ENCODE measurements around the gene PURA. TPM values are rescaled to one million over a fixed set of nuclear protein-coding genes. Genes with fewer than 3 reads are reported as not detected.

The PURA gene
- total RNA-seq, 1 experiment from 2014 or later: 3.6 TPM

GRCh38 chr5:140136624-140137023, 22.7 kb downstream of the PURA start:
- Histone ChIP-seq H3K4me2 (ENCODE audit: insufficient read depth, insufficient read length, low read length) (no peak overlapping the region), H2BK12ac (ENCODE audit: insufficient read length, low read depth, low read length) (no peak overlapping the region), H3K18ac (ENCODE audit: insufficient read length, low read depth, low read length) (no peak overlapping the region), H2BK20ac (ENCODE audit: low read depth, low read length, poor library complexity, severe bottlenecking) (no peak overlapping the region), H2AFZ (ENCODE audit: low read length) (no peak overlapping the region), H4K91ac (ENCODE audit: insufficient read length, low read depth, low read length) (no peak overlapping the region), H2BK15ac (ENCODE audit: low read depth, low read length) (no peak overlapping the region), H4K20me1 (ENCODE audit: control insufficient read depth, insufficient read depth, insufficient read length) (no peaks in the 10 kb centered on the region), H3K4me1 (ENCODE audit: insufficient read depth, low read length) (no peaks in the 10 kb centered on the region), H3K27me3 (ENCODE audit: insufficient read depth, low read length) (no peaks in the 10 kb centered on the region), H3K56ac (ENCODE audit: insufficient read length, low read depth, low read length) (no peak overlapping the region), H3K79me1 (ENCODE audit: insufficient read depth, low read depth, low read length, poor library complexity, severe bottlenecking) (no peaks in the 10 kb centered on the region), H3T11ph (ENCODE audit: low read length) (no peak overlapping the region), H2BK120ac (ENCODE audit: low read depth, low read length, poor library complexity, severe bottlenecking) (no peak overlapping the region), H3K14ac (ENCODE audit: insufficient read depth, low read length) (no peak overlapping the region), H3K79me2 (ENCODE audit: insufficient read depth, low read length) (no peaks in the 10 kb centered on the region), H3K4ac (ENCODE audit: low read depth, low read length) (no peak overlapping the region), H4K5ac (ENCODE audit: insufficient read length, low read depth, low read length) (no peak overlapping the region), H3K9ac (ENCODE audit: extremely low read depth, insufficient read length, low read length) (no peak overlapping the region), H4K8ac (replicated peaks; ENCODE audit: insufficient read length, low read depth, low read length) (no peak overlapping the region), H2BK5ac (ENCODE audit: insufficient read length, low read length) (no peak overlapping the region), H2AK5ac (ENCODE audit: insufficient read length, low read length) (no peak overlapping the region), H3K23ac (ENCODE audit: insufficient read length, low read depth, low read length) (no peak overlapping the region), H3K27ac (ENCODE audit: insufficient read length, low read depth, low read length) (no peak overlapping the region), H3K23me2 (ENCODE audit: insufficient read length, low read depth, low read length, poor library complexity, severe bottlenecking) (no peaks in the 10 kb centered on the region), H3K9me3 (ENCODE audit: control insufficient read depth, low read depth, low read length) (no peaks in the 10 kb centered on the region)
- no peaks in the 10 kb centered on the region for H3K9me3 Mint-ChIP-seq
- H3K27me3 Mint-ChIP-seq (ENCODE audit: low read depth): peaks cover 9% of the 10 kb centered on the region
- no peak overlapping the region for H3K4me3 Mint-ChIP-seq
- no peak overlapping the region for H3K27ac Mint-ChIP-seq
- WGBS (ENCODE audit: extremely low coverage, insufficient read length, low lambda C conversion rate): no CpG with 5 or more reads among the region's 1 CpG
- TF ChIP-seq CTCF (conservative IDR thresholded peaks at IDR 0.05): no peak
- no peaks in the 10 kb centered on the region for H3K36me3 Mint-ChIP-seq (ENCODE audit: insufficient read depth in 1 of 3, low read depth in 3 of 3)
- DNase-seq: no peak
- H3K4me1 Mint-ChIP-seq: peaks cover 2 to 11% of the 10 kb centered on the region in 2 experiments; a peak in 3 of 4 replicates
